SK-N-SH treated with all-trans-retinoic acid at 6 μM for 48 hours (cell line): ENCODE results near the gene SLC2A4RG.

Experiments used
- ATAC-seq: fragments of 200-7000 bp; cut with Tn5 transposase; 3 replicates; pipeline ENCODE4 v1.9.1; 2020; ENCODE audit warnings: mild to moderate bottlenecking, moderate library complexity
- ARNTL ChIP-seq: fragments of 450-650 bp; formaldehyde crosslinking; IDR thresholded peaks from 2 replicates; pipeline ENCODE4 v1.5.0; 2020; ENCODE audit warnings: low read depth, mild to moderate bottlenecking, moderate library complexity, borderline replicate concordance
- BACH2 ChIP-seq: fragments of 250-450 bp; sonication (Bioruptor Pico); IDR thresholded peaks from 2 replicates; pipeline ENCODE4 v1.9.0; 2021; ENCODE audit warnings: mild to moderate bottlenecking, borderline replicate concordance
- CSDC2 ChIP-seq: fragments of 250-450 bp; sonication (Bioruptor Pico); IDR thresholded peaks from 2 replicates; pipeline ENCODE4 v1.5.0; 2020; ENCODE audit warnings: mild to moderate bottlenecking, moderate library complexity
- CSRNP3 ChIP-seq: fragments of 250-450 bp; sonication (Bioruptor Pico); IDR thresholded peaks from 2 replicates; pipeline ENCODE4 v1.5.1; 2021; ENCODE audit warnings: mild to moderate bottlenecking, moderate library complexity
- ESRRG ChIP-seq: fragments of 250-450 bp; sonication (Bioruptor Pico); IDR thresholded peaks from 2 replicates; pipeline ENCODE4 v1.6.1; 2021; ENCODE audit warnings: mild to moderate bottlenecking
- GLIS3 ChIP-seq: fragments of 250-450 bp; sonication (Bioruptor Pico); IDR thresholded peaks from 2 replicates; pipeline ENCODE4 v1.5.0; 2020; ENCODE audit warnings: mild to moderate bottlenecking, moderate library complexity
- ISL1 ChIP-seq: fragments of 250-450 bp; sonication (Bioruptor Pico); IDR thresholded peaks from 2 replicates; pipeline ENCODE4 v2.1.2; 2022; ENCODE audit warnings: mild to moderate bottlenecking, moderate library complexity
- OSR1 ChIP-seq: fragments of 250-450 bp; sonication (Bioruptor Pico); IDR thresholded peaks from 2 replicates; pipeline ENCODE4 v1.8.0; 2022; ENCODE audit warnings: moderate library complexity, mild to moderate bottlenecking, inconsistent platforms
- PATZ1 ChIP-seq: fragments of 250-450 bp; sonication (Bioruptor Pico); IDR thresholded peaks from 2 replicates; pipeline ENCODE4 v1.8.0; 2020; ENCODE audit warnings: mild to moderate bottlenecking, moderate library complexity, borderline replicate concordance
- POU6F1 ChIP-seq: fragments of 250-450 bp; sonication (Bioruptor Pico); IDR thresholded peaks from 2 replicates; pipeline ENCODE4 v1.8.0; 2021; ENCODE audit warnings: low read depth, mild to moderate bottlenecking, moderate library complexity, borderline replicate concordance
- PPARA ChIP-seq: fragments of 250-450 bp; sonication (Bioruptor Pico); IDR thresholded peaks from 2 replicates; pipeline ENCODE4 v1.5.0; 2020; ENCODE audit warnings: mild to moderate bottlenecking, borderline replicate concordance
- RARB ChIP-seq: fragments of 250-450 bp; sonication (Bioruptor Pico); IDR thresholded peaks from 2 replicates; pipeline ENCODE4 v1.8.0; 2021; ENCODE audit warnings: mild to moderate bottlenecking, moderate library complexity
- SNAI2 ChIP-seq: fragments of 250-450 bp; sonication (Bioruptor Pico); IDR thresholded peaks from 2 replicates; pipeline ENCODE4 v1.5.0; 2020; ENCODE audit warnings: mild to moderate bottlenecking, moderate library complexity
- TCF4 ChIP-seq: fragments of 250-450 bp; sonication (Bioruptor Pico); IDR thresholded peaks from 2 replicates; pipeline ENCODE4 v1.8.0; 2021; ENCODE audit warnings: mild to moderate bottlenecking, moderate library complexity, borderline replicate concordance
- TOX ChIP-seq: fragments of 250-450 bp; sonication (Bioruptor Pico); IDR thresholded peaks from 2 replicates; pipeline ENCODE4 v1.8.0; 2021; ENCODE audit warnings: mild to moderate bottlenecking, moderate library complexity, borderline replicate concordance
- ZC3H10 ChIP-seq: fragments of 250-450 bp; sonication (Bioruptor Pico); IDR thresholded peaks from 2 replicates; pipeline ENCODE4 v1.5.1; 2021; ENCODE audit warnings: mild to moderate bottlenecking, moderate library complexity
- ZFP3 ChIP-seq: fragments of 250-450 bp; sonication (Bioruptor Pico); IDR thresholded peaks from 2 replicates; pipeline ENCODE4 v1.5.0; 2020; ENCODE audit warnings: mild to moderate bottlenecking, moderate library complexity
- ZFP30 ChIP-seq: fragments of 450-650 bp; formaldehyde crosslinking; IDR thresholded peaks from 2 replicates; pipeline ENCODE4 v1.5.0; 2022; ENCODE audit warnings: mild to moderate bottlenecking, moderate library complexity
- ZNF565 ChIP-seq: fragments of 450-650 bp; formaldehyde crosslinking; conservative IDR thresholded peaks from 2 replicates; pipeline ENCODE4 v1.5.0; 2020; ENCODE audit warnings: low read depth, mild to moderate bottlenecking, moderate library complexity
- TF ChIP-seq, protein P1 (sequence below): fragments of 250-450 bp; sonication (Bioruptor Pico); IDR thresholded peaks from 2 replicates; pipeline ENCODE4 v1.5.0; 2020; ENCODE audit warnings: mild to moderate bottlenecking, moderate library complexity
- TF ChIP-seq, protein P2 (sequence below): fragments of 250-450 bp; sonication (Bioruptor Pico); IDR thresholded peaks from 2 replicates; pipeline ENCODE4 v1.5.1; 2020; ENCODE audit warnings: low read depth, mild to moderate bottlenecking, moderate library complexity

SLC2A4RG gene

GRCh38 chr20:63702751-63703470, 36.7 kb upstream of the SLC2A4RG start:
- TF ChIP-seq RARB (CRISPR knock-in tag) (no peak), ZNF565 (CRISPR knock-in tag) (no peak), TCF4 (no peak), PPARA (CRISPR knock-in tag) (no peak), ZFP3 (CRISPR knock-in tag) (no peak), OSR1 (CRISPR knock-in tag) (no peak), POU6F1 (CRISPR knock-in tag) (no peak), ZFP30 (CRISPR knock-in tag) (no peak), ZC3H10 (CRISPR knock-in tag) (no peak), CSRNP3 (CRISPR knock-in tag) (no peak), ARNTL (CRISPR knock-in tag) (no peak), ISL1 (CRISPR knock-in tag) (no peak), TOX (no peak), BACH2 (CRISPR knock-in tag) (no peak), GLIS3 (no peak), CSDC2 (CRISPR knock-in tag) (no peak), SNAI2 (CRISPR knock-in tag) (no peak)
- TF ChIP-seq, protein P1, sequence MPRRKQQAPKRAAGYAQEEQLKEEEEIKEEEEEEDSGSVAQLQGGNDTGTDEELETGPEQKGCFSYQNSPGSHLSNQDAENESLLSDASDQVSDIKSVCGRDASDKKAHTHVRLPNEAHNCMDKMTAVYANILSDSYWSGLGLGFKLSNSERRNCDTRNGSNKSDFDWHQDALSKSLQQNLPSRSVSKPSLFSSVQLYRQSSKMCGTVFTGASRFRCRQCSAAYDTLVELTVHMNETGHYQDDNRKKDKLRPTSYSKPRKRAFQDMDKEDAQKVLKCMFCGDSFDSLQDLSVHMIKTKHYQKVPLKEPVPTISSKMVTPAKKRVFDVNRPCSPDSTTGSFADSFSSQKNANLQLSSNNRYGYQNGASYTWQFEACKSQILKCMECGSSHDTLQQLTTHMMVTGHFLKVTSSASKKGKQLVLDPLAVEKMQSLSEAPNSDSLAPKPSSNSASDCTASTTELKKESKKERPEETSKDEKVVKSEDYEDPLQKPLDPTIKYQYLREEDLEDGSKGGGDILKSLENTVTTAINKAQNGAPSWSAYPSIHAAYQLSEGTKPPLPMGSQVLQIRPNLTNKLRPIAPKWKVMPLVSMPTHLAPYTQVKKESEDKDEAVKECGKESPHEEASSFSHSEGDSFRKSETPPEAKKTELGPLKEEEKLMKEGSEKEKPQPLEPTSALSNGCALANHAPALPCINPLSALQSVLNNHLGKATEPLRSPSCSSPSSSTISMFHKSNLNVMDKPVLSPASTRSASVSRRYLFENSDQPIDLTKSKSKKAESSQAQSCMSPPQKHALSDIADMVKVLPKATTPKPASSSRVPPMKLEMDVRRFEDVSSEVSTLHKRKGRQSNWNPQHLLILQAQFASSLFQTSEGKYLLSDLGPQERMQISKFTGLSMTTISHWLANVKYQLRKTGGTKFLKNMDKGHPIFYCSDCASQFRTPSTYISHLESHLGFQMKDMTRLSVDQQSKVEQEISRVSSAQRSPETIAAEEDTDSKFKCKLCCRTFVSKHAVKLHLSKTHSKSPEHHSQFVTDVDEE (CRISPR knock-in tag), result no peak
- no peak for ATAC-seq

GRCh38 chr20:63703471-63703975, 36.1 kb upstream of the SLC2A4RG start:
- ATAC-seq, result no peak
- TF ChIP-seq PATZ1 (CRISPR knock-in tag) (no peak), ZC3H10 (CRISPR knock-in tag) (no peak), CSRNP3 (CRISPR knock-in tag) (no peak), TOX (no peak), PPARA (CRISPR knock-in tag) (no peak), ZNF565 (CRISPR knock-in tag) (no peak), BACH2 (CRISPR knock-in tag) (no peak), TCF4 (no peak), POU6F1 (CRISPR knock-in tag) (no peak), ZFP30 (CRISPR knock-in tag) (no peak), ZFP3 (CRISPR knock-in tag) (no peak), ESRRG (CRISPR knock-in tag) (no peak), GLIS3 (no peak), ISL1 (CRISPR knock-in tag) (no peak), CSDC2 (CRISPR knock-in tag) (no peak), RARB (CRISPR knock-in tag) (no peak)
- TF ChIP-seq, protein P2, sequence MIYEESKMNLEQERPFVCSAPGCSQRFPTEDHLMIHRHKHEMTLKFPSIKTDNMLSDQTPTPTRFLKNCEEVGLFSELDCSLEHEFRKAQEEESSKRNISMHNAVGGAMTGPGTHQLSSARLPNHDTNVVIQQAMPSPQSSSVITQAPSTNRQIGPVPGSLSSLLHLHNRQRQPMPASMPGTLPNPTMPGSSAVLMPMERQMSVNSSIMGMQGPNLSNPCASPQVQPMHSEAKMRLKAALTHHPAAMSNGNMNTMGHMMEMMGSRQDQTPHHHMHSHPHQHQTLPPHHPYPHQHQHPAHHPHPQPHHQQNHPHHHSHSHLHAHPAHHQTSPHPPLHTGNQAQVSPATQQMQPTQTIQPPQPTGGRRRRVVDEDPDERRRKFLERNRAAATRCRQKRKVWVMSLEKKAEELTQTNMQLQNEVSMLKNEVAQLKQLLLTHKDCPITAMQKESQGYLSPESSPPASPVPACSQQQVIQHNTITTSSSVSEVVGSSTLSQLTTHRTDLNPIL, result no peak
